DOHH2 (cell line): Measurements from ENCODE around the gene ABI1.

Source experiments
- EZH2phosphoT487 ChIP-seq: fragments of 200-600 bp; sonication (generic); IDR thresholded peaks from 2 replicates; pipeline ENCODE4 v1.6.1; 2017; ENCODE audit warnings: borderline replicate concordance, mild to moderate bottlenecking, antibody characterized with exemption, low read length, moderate library complexity, mixed read lengths
- TF ChIP-seq, protein P1 (sequence below): fragments of 200-600 bp; sonication (generic); IDR thresholded peaks from one replicate; pipeline ENCODE4 v1.5.1; 2014; ENCODE audit warnings: antibody characterized with exemption, mild to moderate bottlenecking, low read depth, low read length; ENCODE audit not compliant: poor library complexity, severe bottlenecking

DNA sequence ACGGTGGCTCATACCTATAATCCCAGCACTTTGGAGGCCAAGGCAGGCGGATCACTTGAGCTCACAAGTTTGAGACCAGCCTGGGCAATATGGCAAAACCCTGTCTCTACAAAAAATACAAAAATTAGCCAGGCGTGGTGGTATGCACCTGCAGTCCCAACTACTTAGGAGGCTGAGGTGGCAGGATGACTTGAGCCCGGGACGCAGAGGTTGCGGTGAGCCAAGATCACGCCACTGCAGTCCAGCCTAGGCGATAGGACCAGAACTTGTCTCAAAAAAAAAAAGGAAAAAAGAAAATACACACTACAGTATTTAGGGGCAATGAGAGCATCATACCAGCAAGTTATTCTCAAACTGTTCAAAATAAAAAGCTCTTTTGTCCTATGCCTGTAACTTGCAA, 59.5 kb downstream of the ABI1 start:
- TF ChIP-seq EZH2phosphoT487: no peak
- TF ChIP-seq, protein P1, sequence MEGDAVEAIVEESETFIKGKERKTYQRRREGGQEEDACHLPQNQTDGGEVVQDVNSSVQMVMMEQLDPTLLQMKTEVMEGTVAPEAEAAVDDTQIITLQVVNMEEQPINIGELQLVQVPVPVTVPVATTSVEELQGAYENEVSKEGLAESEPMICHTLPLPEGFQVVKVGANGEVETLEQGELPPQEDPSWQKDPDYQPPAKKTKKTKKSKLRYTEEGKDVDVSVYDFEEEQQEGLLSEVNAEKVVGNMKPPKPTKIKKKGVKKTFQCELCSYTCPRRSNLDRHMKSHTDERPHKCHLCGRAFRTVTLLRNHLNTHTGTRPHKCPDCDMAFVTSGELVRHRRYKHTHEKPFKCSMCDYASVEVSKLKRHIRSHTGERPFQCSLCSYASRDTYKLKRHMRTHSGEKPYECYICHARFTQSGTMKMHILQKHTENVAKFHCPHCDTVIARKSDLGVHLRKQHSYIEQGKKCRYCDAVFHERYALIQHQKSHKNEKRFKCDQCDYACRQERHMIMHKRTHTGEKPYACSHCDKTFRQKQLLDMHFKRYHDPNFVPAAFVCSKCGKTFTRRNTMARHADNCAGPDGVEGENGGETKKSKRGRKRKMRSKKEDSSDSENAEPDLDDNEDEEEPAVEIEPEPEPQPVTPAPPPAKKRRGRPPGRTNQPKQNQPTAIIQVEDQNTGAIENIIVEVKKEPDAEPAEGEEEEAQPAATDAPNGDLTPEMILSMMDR: no peak
